ENCODE results near the gene PRSS21. TPM values are rescaled to one million over a fixed set of nuclear protein-coding genes. Genes with fewer than 3 reads are reported as not detected.

The PRSS21 gene
- total RNA-seq, 1 donor from 2014 or later: not detected

GRCh38 chr16:2782583-2783351, 34.3 kb upstream of the PRSS21 start:
- Mint-ChIP-seq H3K36me3 (ENCODE audit: insufficient read depth) (no peaks in the 10 kb centered on the region), H3K9me3 (ENCODE audit: low read depth) (no peaks in the 10 kb centered on the region), H3K27ac (no peak overlapping the region), H3K27me3 (peaks cover 3% of the 10 kb centered on the region), H3K4me1 (ENCODE audit: low read depth) (peaks cover 17% of the 10 kb centered on the region), H3K4me3 (ENCODE audit: low read depth) (no peak overlapping the region)
- TF ChIP-seq, protein P1, sequence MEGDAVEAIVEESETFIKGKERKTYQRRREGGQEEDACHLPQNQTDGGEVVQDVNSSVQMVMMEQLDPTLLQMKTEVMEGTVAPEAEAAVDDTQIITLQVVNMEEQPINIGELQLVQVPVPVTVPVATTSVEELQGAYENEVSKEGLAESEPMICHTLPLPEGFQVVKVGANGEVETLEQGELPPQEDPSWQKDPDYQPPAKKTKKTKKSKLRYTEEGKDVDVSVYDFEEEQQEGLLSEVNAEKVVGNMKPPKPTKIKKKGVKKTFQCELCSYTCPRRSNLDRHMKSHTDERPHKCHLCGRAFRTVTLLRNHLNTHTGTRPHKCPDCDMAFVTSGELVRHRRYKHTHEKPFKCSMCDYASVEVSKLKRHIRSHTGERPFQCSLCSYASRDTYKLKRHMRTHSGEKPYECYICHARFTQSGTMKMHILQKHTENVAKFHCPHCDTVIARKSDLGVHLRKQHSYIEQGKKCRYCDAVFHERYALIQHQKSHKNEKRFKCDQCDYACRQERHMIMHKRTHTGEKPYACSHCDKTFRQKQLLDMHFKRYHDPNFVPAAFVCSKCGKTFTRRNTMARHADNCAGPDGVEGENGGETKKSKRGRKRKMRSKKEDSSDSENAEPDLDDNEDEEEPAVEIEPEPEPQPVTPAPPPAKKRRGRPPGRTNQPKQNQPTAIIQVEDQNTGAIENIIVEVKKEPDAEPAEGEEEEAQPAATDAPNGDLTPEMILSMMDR (IDR thresholded peaks at IDR 0.05; ENCODE audit: unreplicated experiment): peak; percentile 28
- DNase-seq (ENCODE audit: low spot score, unreplicated experiment): no peak

DNA sequence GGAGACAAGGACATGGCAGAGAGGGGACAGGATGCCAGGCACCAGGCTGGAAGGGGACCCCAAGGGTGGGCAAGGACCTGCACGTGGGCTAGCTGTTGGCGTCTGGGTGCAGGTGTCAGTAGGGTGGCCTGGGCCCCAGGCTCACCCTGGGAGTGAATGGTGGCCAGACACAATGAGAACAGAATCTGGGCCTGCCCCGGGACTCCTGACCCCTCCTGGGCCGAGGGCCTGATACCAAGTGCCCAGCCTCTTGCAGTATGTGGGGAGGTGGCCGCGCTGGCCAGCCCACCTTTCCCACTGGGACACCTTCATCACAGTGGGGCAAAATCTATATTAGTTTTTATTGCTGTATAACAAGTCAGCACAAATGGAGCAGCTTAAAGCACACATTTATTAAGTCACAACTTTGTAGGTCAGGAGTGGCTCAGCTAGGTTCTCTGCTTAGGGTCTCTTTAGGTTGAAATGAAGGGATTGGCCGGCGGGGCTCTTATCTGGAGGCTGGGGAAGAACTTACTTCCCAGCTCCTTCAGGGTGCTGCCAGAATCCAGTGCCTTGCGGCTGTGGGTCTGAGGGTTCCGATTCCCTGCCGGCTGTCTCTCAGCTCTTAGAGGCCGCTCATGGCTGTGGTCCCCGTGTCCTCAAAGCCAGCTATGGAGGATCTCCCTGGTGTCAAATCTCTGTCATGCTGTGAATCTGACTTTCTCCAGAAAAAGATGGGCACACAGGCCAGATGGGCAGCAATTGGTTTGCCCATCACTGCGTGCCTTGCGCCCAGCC, 33.3 kb upstream of the PRSS21 start:
- H3K27ac Mint-ChIP-seq: no peak overlapping the region
- TF ChIP-seq, protein P1 (IDR thresholded peaks at IDR 0.05; ENCODE audit: unreplicated experiment): no peak
- H3K4me1 Mint-ChIP-seq (ENCODE audit: low read depth): peaks cover 8% of the 10 kb centered on the region
- no peak overlapping the region for H3K4me3 Mint-ChIP-seq (ENCODE audit: low read depth)
- no peak for DNase-seq (ENCODE audit: low spot score, unreplicated experiment)
- no peaks in the 10 kb centered on the region for H3K36me3 Mint-ChIP-seq (ENCODE audit: insufficient read depth)
- peaks cover 3% of the 10 kb centered on the region for H3K27me3 Mint-ChIP-seq
- no peaks in the 10 kb centered on the region for H3K9me3 Mint-ChIP-seq (ENCODE audit: low read depth)

DNA sequence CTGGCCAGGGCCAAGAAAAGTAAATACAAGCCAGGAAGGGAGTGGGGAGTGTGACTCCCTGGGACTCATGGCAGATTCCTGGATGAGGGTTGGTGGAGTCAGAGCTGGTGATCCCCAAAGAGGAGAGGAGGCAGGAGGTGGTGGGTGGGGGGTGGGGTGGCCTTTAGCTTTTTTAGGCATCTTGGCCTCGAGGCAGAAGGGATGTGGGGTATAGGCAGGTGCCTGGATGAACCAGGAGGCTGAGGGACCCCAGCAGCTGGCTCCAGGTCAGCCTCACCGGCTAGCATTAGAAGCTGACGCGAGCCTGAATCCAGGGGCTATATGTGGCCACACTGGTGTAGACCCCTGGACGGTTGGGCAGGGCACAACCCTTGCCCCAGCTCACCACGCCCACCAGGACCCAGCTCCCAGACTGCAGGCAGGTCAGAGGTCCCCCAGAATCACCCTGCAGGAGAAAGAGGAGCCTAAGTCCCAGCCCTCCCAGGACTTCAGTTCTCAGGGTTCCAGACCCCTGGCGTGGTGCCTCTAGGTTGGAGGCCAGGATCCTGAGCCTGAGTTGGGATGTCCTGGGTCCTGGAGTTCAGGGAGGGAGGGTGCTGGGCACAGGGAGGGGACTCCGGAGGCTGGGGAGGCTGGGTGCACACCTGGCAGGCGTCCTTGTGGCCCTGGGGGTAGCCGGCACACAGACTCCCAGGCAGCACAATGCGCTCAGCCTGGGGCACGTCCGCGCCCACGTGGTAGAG, 32.5 kb upstream of the PRSS21 start:
- TF ChIP-seq, protein P1 (IDR thresholded peaks at IDR 0.05; ENCODE audit: unreplicated experiment): no peak
- no peak for DNase-seq (ENCODE audit: low spot score, unreplicated experiment)
- Mint-ChIP-seq H3K36me3 (ENCODE audit: insufficient read depth) (no peaks in the 10 kb centered on the region), H3K27me3 (peaks cover 3% of the 10 kb centered on the region), H3K27ac (no peak overlapping the region), H3K4me3 (ENCODE audit: low read depth) (no peak overlapping the region), H3K4me1 (ENCODE audit: low read depth) (peaks cover 8% of the 10 kb centered on the region), H3K9me3 (ENCODE audit: low read depth) (no peaks in the 10 kb centered on the region)

DNA sequence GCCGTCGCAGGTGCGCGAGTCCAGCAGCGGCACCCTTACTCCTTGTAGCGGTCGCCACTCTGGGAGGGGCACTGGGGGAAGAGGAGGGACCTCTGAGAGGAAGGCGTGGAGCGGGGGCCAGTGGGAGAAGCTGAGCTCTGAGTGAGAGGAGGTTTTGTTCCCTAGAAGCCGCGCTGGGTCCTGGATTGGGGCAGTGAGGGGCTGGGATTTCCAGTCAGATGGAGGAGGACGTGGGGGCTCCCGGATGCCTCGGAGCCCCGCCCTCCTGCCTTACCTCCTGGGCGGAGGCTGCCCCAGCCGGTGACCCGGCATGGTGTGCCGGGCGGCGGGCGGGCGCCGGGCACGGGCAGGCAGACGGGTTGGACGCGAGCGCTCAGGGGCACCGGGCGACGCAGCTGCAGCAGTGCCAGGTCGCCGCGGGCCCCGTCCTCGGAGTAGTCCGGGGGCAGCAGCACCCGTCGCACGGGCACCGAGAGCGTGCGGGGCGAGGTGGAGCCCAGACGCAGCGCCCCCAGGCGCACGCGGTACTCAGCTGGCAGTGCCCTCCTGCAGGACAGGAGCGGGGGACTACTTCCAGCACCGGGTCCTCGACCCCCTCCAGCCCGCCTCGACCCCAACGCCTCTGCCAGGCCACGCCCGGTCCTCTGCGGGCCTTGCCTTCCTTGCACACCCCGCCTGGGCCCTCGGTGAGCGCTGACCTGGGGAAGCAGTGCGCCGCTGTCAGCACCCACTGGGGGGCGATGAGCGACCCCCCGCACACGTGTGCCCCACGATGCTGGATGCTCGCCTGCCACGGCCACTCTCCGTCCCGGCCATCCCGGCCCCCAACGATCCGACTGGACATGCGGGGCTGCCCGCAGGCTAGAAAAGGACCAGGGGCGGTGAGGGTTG, 31.7 kb upstream of the PRSS21 start:
- H3K27me3 Mint-ChIP-seq: peaks cover 3% of the 10 kb centered on the region
- no peak for DNase-seq (ENCODE audit: low spot score, unreplicated experiment)
- peaks cover 12% of the 10 kb centered on the region for H3K4me1 Mint-ChIP-seq (ENCODE audit: low read depth)
- TF ChIP-seq, protein P1 (IDR thresholded peaks at IDR 0.05; ENCODE audit: unreplicated experiment): no peak
- no peaks in the 10 kb centered on the region for H3K9me3 Mint-ChIP-seq (ENCODE audit: low read depth)
- no peak overlapping the region for H3K4me3 Mint-ChIP-seq (ENCODE audit: low read depth)
- no peaks in the 10 kb centered on the region for H3K36me3 Mint-ChIP-seq (ENCODE audit: insufficient read depth)
- H3K27ac Mint-ChIP-seq: no peak overlapping the region
